GM11168 (cell line): ENCODE measurements around the gene RUVBL1.

ENCODE experiments used
- in situ Hi-C: fragments of 300-500 bp; cut with MboI; formaldehyde crosslinking; loops from one replicate; pipeline ENCODE4 v1.12.0; 2022; ENCODE audit warnings: low sequenced_read_pairs; ENCODE audit not compliant: unreplicated experiment

RUVBL1 gene

GRCh38 chr3:128083980-128084674 lies 39.5 kb downstream of the RUVBL1 start:
- in situ Hi-C loops: no loop called here

DNA sequence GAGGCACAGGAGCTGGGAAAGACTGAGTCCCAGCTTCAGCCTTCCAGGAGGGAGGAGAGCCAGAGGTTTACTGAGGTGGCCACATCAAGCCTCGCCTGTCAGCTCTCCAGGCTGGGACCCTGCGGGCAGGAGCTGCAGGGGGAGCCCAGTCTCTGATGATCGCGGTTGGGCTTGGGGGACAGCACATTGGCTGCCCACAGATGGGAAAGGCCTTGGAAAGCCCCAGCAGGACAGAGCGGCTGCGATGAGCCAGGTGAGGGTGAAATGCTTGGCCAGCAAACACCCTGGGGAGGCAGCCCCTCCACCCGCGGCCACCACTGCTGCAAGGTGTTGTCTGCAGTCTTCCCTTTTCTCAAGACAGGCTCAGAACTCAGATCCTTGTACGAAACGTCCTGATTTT lies 40.2 kb downstream of the RUVBL1 start:
- in situ Hi-C loops: no loop called here

- in situ Hi-C loops: no loop called here
These were observed 41.1 kb downstream of the RUVBL1 start for GRCh38 chr3:128082546-128082945.

GRCh38 chr3:128081846-128082245 lies 41.8 kb downstream of the RUVBL1 start:
- in situ Hi-C loops: no loop called here

DNA sequence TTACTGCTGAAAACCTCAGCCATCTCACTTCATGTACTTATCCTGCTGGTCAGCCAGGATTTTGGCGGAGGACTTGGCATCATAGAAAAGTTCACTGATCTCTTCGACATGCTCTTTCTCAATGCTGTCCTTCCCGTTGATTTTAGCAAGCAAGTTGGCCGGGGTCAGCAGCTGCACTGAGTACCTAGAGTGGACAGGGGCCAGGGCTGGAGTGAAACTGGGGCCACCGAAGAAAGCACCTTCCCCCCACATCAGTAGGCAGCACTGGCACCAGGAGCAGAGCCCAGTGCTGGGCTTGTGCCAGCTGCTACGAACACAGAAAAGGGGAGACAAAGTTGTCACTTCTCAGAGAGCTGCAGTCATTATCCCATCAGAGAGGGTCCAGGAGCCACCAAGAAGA lies 42.4 kb downstream of the RUVBL1 start:
- in situ Hi-C loops: no loop called here

- in situ Hi-C loops: no loop called here
These were observed 43.1 kb downstream of the RUVBL1 start for GRCh38 chr3:128080323-128081080.

DNA sequence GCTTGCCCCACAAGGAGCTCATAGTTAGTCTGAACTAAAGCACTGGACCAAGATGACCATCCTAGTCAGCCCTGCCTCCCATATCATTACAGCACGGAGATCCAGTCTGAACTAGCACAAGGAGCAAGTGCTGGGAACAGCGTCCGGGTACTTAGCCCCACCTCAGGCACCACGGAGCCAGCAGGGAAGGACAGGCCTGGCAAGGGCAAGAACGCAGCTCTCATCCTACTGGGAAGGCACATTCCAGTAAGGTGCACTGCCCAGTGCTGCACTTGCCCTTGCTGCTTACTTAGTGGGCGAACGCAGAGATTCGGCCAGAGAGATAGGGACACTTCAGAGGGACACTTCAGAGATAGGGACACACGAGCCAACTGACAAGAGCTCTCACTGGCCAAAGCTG lies 43.8 kb downstream of the RUVBL1 start:
- in situ Hi-C loops: no loop called here

GRCh38 chr3:128078875-128079274 lies 44.7 kb downstream of the RUVBL1 start:
- in situ Hi-C loops: no loop called here

DNA sequence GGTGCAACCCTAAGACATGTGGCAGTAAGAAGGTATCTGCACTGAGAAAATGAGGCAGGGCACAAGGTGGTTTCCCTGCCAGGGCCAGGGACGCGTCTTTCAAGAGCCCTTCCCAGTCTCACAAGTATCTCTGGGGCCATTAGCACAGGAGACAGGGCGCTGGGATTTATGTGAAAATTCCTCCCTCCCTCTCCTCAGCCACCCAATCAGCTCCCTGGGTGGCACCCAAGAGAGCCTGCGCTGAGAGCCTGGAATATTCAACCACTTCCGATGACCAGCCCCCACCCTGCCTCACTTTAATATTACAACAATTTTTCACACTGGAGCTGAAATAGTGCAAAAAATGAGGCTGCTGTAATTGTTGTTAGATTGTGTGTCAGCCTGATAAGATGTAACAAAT lies 45.3 kb downstream of the RUVBL1 start:
- in situ Hi-C loops: no loop called here

GRCh38 chr3:128077665-128078064 lies 45.9 kb downstream of the RUVBL1 start:
- in situ Hi-C loops: no loop called here

DNA sequence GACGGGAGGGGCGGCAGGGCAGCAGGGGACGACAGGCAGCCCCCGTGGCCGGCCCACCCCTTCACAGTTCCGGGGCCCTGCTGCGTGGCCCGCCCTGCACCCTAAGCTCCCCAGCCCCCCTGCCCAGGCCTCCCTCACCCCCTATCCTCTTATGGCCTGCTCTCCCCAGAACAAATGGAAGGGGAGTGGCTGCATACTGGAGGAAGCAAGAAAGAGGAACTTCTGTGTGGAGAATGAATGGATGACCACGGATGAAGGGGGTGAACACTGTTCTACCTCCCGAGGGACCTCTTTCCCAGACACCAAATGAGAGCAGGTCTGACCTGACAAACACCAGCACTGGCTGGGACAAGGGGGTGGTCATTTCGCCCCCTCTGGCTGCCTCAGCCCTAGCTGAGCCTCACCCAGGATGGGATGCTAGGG lies 46.4 kb downstream of the RUVBL1 start:
- in situ Hi-C loops: no loop called here

DNA sequence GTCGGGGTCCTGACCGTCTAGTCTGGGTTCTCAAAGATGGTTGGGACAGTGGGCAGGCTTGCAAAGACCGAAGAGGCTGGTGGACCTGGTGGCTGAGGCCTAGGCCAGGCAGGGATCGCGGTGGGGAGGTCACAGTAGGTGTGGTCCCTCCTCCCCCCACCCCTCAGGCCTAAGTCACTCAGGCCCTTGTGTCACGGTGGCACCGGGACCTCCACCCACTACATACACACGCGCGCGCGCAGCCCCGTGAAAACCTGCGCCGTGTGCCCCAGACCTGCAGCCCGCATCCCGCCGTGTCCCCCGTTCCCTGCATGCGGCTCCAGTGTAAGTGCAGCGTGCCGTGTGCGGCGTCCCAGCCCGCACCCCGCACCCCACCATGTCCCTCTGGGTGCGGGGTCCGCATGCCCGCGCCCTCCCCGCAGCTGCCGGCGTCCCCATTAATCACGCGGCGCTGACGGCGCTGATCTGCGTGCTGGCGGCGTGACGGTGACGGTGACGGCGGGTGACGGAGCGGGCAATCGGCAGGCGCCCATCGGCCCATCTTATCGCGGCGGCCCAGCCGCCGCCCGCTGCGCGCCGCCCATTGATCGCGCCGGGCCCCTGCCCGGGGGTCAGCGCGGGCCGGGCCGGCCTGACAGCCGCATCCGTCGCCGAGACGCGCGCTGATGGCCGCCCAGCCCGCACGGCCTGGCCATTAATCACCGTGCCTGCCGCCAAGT lies 47.0 kb downstream of the RUVBL1 start:
- in situ Hi-C loops: no loop called here

DNA sequence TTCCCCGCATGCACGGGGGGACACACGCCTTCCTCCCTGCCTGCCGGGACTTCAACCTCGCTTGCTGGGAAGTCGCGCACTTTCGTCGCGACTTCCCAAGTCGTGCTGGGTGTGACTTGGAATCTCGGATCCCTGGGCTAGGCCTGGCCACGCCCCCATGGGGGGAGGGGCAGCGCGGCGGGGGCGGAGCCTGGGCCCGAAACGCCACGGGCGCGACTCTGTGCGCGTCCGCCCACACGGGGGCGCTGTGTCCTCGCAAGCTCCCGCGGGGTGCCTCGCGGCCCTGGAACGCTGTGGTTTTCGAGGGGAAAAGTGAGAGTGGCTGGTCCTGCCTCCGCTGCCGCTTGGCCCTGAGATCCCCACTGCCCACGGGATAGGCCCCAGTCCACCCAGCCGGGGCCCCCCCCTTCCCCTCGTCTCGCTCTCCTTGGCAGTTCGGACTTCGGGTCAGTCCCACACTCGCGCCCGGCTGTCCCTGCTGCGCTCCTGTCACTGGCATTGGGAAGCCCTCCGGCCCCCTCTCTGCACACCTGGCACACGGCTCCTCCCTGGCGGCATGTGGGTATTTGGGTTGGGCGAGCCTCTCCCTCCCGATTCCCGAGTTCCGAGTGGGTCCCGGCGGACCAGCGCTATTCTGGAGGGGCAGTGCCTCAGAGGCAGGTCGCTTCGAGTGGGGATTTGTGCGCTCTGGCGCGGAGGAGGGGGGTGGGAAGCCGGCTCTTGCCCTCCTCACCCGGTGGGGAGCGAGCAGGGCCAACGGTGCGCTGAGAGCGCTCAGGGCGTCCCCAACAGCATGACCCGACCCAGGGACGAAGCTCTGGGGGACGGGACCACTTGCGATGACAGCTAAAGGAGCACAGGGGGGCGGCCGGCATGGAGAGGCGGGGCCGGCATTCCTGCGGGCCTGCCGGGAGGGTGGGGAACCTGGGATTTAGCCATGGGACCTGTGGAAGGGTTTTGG lies 47.8 kb downstream of the RUVBL1 start:
- in situ Hi-C loops: no loop called here

DNA sequence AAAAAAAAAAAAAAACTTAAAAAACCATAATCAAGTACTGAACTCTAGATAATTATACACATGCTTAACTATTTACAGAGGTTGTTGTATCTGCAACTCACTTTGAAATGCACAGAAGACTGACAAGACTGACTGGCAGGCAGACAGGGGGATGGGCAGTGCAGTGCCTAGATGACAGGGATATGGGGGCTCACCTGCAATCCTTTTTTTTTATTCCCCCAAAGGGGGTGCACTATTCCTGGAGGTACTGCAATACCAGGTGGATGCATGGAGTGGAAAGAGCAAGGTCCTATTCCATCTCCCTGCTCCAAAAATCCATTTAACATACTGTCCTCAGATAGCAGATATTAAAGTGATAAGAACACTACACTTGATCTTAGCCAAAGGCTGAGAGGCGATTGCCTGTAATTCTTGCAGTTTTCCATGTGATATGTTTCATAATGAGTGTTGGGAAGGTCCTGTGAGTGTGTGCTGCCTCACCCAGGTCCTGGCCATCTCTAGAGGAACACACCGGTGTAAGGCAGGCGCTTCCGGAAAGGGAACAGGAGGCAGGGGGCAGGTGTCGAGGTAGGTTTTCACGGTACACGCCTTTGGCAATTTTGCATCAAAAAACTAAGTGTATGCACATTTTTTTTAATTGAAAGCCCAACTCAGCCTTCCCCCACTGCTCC lies 48.6 kb downstream of the RUVBL1 start:
- in situ Hi-C loops: no loop called here

DNA sequence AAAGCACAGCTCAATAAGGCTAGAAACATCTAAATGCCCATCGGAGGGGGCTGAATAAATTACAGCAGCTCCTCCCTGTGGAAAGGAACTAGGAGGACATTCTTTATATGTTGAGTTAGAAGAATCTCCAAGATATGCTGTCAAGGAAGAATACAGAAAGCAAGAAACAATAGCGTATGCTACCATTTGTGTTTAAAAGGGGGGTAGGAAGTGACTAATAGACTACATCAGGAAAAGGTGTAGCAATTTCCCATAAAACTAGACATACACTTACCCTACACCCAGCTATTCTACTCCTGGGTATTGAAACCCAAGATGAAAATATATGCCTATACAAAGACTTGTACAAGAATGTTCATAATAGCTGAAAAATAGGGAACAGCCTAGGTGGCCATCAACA lies 49.8 kb downstream of the RUVBL1 start:
- in situ Hi-C loops: no loop called here

DNA sequence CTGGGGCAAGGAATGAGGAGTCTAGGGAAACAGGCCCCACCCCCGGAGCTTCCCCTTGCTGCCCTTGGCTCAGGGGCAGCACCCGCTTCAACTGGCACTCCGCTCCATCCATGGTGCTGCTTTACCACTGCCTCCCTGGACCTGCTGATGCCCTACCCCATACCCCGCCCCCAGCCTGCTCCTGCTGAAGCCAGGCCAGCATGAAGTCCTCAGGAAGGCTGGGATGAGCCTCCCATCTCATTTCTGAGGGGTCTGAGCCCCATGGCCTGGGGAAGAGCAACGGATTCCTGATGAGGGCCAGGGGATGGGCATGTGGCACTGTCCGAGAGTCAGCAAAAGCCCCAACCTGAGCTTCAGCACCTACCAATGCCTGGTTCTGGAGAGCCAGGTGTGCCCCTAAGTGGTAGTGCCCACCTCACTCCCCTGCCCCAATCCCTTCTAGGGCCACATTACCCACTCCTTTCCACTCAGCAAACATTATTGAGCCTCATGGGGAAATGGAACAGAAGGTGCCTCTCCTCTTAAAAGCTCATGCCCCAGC lies 50.4 kb downstream of the RUVBL1 start:
- in situ Hi-C loops: no loop called here

- in situ Hi-C loops: no loop called here
These were observed 51.0 kb downstream of the RUVBL1 start for GRCh38 chr3:128072454-128073184.

- in situ Hi-C loops: no loop called here
These were observed 51.7 kb downstream of the RUVBL1 start for GRCh38 chr3:128071771-128072453.
